Measurements from ENCODE around the gene C8B.

The C8B gene

DNA sequence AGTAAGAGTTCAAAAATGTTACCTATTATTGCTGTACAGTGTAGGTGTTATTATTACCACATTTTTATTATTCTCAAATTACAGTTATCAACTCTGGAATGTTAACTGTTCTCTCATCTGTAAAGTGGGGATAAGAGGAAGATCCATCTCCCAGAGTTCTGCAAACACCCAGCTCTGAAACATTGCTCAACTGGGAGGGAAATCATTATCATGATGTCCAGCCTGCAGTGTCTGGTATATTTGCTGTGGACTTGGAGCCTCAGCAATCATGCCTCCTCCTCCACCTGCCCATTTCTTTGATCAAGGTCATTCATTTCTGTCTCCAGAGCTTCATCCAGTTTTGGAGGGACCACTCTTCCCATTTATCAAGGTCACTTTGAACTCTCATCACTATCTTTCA lies 71.8 kb downstream of the C8B start:
- DNase-seq = no peak

DNA sequence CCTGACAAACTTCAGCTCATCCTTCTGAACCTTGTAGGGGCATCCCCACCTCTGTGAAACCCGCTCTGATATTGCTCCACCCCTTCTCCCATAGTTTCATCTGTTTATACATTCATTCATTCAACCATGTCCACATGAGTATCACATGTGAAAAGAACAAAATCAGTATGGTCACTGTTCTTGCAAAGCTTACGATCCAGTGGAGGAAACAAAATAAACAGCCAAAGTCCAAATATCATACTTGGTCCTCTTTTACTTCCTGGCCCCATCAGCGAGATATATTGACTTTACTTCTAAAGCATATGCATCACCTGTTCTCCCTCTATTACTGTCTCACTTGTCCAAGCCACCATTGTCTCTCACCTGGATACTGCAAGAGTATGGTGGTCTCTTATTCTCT lies 75.6 kb downstream of the C8B start:
- DNase-seq = no peak

DNA sequence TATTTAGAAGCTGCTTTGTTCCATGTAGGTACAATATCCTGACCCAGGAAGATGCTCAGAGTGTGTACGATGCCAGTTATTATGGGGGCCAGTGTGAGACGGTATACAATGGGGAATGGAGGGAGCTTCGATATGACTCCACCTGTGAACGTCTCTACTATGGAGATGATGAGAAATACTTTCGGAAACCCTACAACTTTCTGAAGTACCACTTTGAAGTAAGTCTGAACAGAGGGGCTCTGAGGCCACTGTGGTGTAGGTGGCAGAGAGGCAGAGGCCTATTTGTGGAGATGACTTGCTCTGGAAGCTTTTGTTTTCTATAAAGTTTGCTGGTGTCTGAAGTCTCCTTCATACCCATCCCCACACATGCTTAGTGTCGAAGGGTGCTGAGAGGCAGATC lies 84.4 kb downstream of the C8B start:
- no peak for DNase-seq

DNA sequence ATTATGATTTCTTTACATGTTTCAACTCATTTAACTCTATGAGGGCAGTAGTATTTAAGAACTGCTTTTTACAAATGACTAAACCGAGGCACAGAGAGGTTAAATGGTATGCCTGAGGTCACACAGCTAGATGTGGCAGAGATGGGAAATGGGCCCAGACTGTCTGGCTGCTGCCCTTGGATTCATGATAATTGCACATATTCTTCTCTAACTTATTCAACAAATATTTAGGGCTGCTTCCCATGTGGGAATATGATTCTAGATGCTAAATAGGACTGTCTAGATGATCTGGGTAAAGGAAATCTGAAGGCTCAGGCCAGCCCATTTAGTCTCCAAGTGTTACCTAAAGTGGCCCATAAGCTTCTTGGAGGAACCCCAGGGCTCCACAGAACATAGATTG lies 85.0 kb downstream of the C8B start:
- no peak for DNase-seq

Measured in 8988T (cell line).